H1 (cell line): ENCODE data around the gene SF3B2. TPM values are rescaled to one million over a fixed set of nuclear protein-coding genes. Genes with fewer than 3 reads are reported as not detected.

Source experiments
- CHD7 ChIP-seq: fragments of 300-600 bp; sonication (generic); IDR thresholded peaks from 2 replicates; pipeline ENCODE4 v1.7.1; 2012; ENCODE audit warnings: low read length, moderate library complexity, mild to moderate bottlenecking, inconsistent platforms; ENCODE audit not compliant: insufficient replicate concordance
- EP300 ChIP-seq, 2 experiments: IDR thresholded peaks; 1 replicate in 1 of 2; 2 replicates in 1 of 2; pipeline ENCODE4 v1.6.1; 2011 to 2012; ENCODE audit warnings: low read depth in 2 of 2, low read length in 2 of 2, mild to moderate bottlenecking in 2 of 2, borderline replicate concordance in 1 of 2, inconsistent platforms in 1 of 2, moderate library complexity in 1 of 2
- GABPA ChIP-seq: IDR thresholded peaks from 2 replicates; pipeline ENCODE4 v1.6.1; 2011; ENCODE audit warnings: mild to moderate bottlenecking, low read length, moderate library complexity, borderline replicate concordance; ENCODE audit not compliant: insufficient read depth
- POLR2A ChIP-seq, 2 experiments: IDR thresholded peaks; 1 replicate in 1 of 2; 2 replicates in 1 of 2; pipeline ENCODE4 v1.6.1; 2011; ENCODE audit warnings: low read depth in 2 of 2, low read length in 2 of 2, mild to moderate bottlenecking in 2 of 2; ENCODE audit errors: control extremely low read depth in 1 of 2
- USF2 ChIP-seq: IDR thresholded peaks from 2 replicates; pipeline ENCODE4 v1.6.1; 2011; ENCODE audit warnings: low read length, improper control_type of control experiment
- polyA plus RNA-seq, 7 experiments: library from polyadenylated mRNA; depleted of rRNA in 3 of 7; stranded (reverse) in 5 of 7; unstranded in 2 of 7; fragments of >200 nt in 5 of 7; fragments of 200-250 nt in 2 of 7; gene quantifications; 1 replicate in 5 of 7; 2 replicates in 1 of 7; 4 replicates in 1 of 7; pipeline versions ENCODE4 v1.2.1 to v1.2.3, GENCODE V29; 2011 to 2013; ENCODE audit warnings: missing spikeins in 2 of 7, mixed read lengths in 2 of 7
- total RNA-seq: library from RNA; stranded (reverse); fragmentation: NEBNext Ultra II Directional; extraction: Animal tissue kit (Norgen Biotek cat#: 25700); gene quantifications from 2 replicates; pipeline ENCODE4 v1.2.1, GENCODE V29; 2021

Gene SF3B2
- total and polyA plus RNA-seq, 2 of the 8 experiments (the other 6 are each of a cell fraction or from before 2014, with no cell fraction given): 182 to 237 TPM

- TF ChIP-seq GABPA (no peak), POLR2A (IDR thresholded peaks at IDR 0.05; ENCODE audit: control extremely low read depth in 1 of 2, low read depth in 2 of 2, low read length in 2 of 2) (no peak), USF2 (no peak), CHD7 (no peak), EP300 (IDR thresholded peaks at IDR 0.05; ENCODE audit: borderline replicate concordance in 1 of 2, low read depth in 2 of 2, low read length in 2 of 2) (no peak)
Observed at GRCh38 chr11:66064571-66064970, 12.4 kb downstream of the SF3B2 start (continued).
